Osteocyte (in vitro differentiated cells): ENCODE data around the gene TEC. TPM values are rescaled to one million over a fixed set of nuclear protein-coding genes. Genes with fewer than 3 reads are reported as not detected.

Experiments used
- DNase-seq: peaks from one replicate; pipeline ENCODE4 v3.0.0; 2021; ENCODE audit warnings: mixed read lengths; ENCODE audit not compliant: unreplicated experiment; ENCODE audit errors: extremely low spot score
- H3K27ac Mint-ChIP-seq: one replicate; pipeline ENCODE4 v1.8.0; 2021; ENCODE audit warnings: mild to moderate bottlenecking, mixed read lengths; ENCODE audit not compliant: unreplicated experiment
- H3K27me3 Mint-ChIP-seq: one replicate; pipeline ENCODE4 v1.8.0; 2021; ENCODE audit warnings: mixed read lengths; ENCODE audit not compliant: unreplicated experiment
- H3K36me3 Mint-ChIP-seq: one replicate; pipeline ENCODE4 v1.8.0; 2021; ENCODE audit warnings: mixed read lengths; ENCODE audit not compliant: unreplicated experiment
- H3K4me1 Mint-ChIP-seq: one replicate; pipeline ENCODE4 v1.8.0; 2021; ENCODE audit warnings: mixed read lengths; ENCODE audit not compliant: unreplicated experiment
- H3K4me3 Mint-ChIP-seq: one replicate; pipeline ENCODE4 v1.8.0; 2021; ENCODE audit warnings: mild to moderate bottlenecking, moderate library complexity, mixed read lengths; ENCODE audit not compliant: unreplicated experiment
- H3K9me3 Mint-ChIP-seq: one replicate; pipeline ENCODE4 v1.8.0; 2021; ENCODE audit warnings: mixed read lengths; ENCODE audit not compliant: unreplicated experiment
- CTCF ChIP-seq: fragments of 200-600 bp; sonication (generic); IDR thresholded peaks from 2 replicates; pipeline ENCODE4 v1.5.0; 2021; ENCODE audit warnings: antibody characterized with exemption, mild to moderate bottlenecking, moderate library complexity
- total RNA-seq: library from RNA; stranded (reverse); gene quantifications from 2 replicates; pipeline ENCODE4 v1.2.1, GENCODE V29; 2021

Gene TEC
- total RNA-seq, 1 donor from 2014 or later: not detected

DNA sequence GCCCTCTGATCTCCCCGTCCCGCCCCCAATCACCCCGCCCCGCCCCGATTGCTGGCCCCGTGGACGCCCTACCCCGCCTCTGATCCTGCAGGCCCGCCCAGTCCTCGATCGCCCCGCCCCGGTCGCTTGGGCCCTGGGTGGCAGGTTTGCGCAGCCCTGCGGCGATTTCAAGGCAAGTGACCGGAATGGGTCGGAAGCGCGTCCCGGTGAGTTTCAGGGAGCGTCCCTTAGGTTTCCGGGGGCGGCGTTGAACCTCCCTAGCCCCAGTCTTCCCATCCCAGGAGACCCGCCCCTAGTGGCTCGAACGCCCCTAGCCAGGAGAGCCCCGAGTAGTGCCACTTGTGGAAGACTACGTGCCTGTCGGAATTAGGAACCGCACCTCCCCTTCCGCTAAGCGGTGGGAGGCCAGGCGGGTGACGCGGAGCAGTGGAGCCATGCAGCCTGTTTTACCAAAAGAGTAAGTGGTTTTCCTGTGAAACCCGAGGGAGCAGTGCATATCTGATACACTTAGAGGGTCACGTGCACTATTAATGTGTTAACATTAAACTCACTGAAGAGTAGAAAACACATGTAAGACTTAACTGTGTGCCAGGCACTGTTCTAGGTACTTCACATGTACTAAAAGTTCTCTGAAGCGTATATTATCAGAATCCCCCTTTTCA lies 354 bp upstream of the TEC start:
- H3K9me3 Mint-ChIP-seq: no peaks in the 10 kb centered on the region
- H3K36me3 Mint-ChIP-seq: no peaks in the 10 kb centered on the region
- DNase-seq: peak; percentile 85
- no peak overlapping the region for H3K27ac Mint-ChIP-seq
- peaks cover 3% of the 10 kb centered on the region for H3K4me1 Mint-ChIP-seq
- TF ChIP-seq CTCF: peak; percentile 35
- H3K4me3 Mint-ChIP-seq: peak overlapping the region; percentile 81
- peaks cover 28% of the 10 kb centered on the region for H3K27me3 Mint-ChIP-seq

- DNase-seq: no peak
- no peak overlapping the region for H3K4me3 Mint-ChIP-seq
- H3K36me3 Mint-ChIP-seq: no peaks in the 10 kb centered on the region
- no peak for TF ChIP-seq CTCF
- no peak overlapping the region for H3K27ac Mint-ChIP-seq
- peaks cover 3% of the 10 kb centered on the region for H3K4me1 Mint-ChIP-seq
- H3K9me3 Mint-ChIP-seq: no peaks in the 10 kb centered on the region
- peaks cover 29% of the 10 kb centered on the region for H3K27me3 Mint-ChIP-seq
These were observed 2.1 kb downstream of the TEC start for GRCh38 chr4:48267574-48267973.

GRCh38 chr4:48266781-48267180 lies 2.9 kb downstream of the TEC start:
- Mint-ChIP-seq H3K4me3 (no peak overlapping the region), H3K4me1 (peaks cover 3% of the 10 kb centered on the region), H3K27ac (no peak overlapping the region), H3K36me3 (no peaks in the 10 kb centered on the region), H3K9me3 (no peaks in the 10 kb centered on the region), H3K27me3 (peaks cover 25% of the 10 kb centered on the region)
- TF ChIP-seq CTCF: no peak
- DNase-seq: no peak

DNA sequence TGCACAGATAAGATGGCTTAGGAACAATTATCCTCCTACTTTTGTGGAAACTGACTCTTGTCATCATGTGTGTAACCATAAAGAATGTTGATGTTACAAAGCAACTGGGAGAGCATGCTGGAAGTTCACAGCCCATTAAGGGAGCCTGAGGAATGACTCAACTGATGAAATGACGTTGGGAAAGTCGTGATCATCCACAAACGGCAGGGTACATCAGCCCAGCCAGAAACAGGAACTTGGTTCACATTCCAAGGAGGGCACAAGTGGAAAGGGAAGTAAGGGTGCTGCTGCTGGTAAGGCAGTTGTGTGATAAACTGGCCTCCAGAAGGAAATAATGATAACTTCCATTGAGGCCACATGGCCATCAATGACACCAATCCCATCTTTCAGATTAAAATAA lies 6.7 kb downstream of the TEC start:
- no peak for DNase-seq
- no peaks in the 10 kb centered on the region for H3K9me3 Mint-ChIP-seq
- H3K27ac Mint-ChIP-seq: no peak overlapping the region
- H3K36me3 Mint-ChIP-seq: no peaks in the 10 kb centered on the region
- no peak overlapping the region for H3K4me3 Mint-ChIP-seq
- H3K4me1 Mint-ChIP-seq: peaks cover 4% of the 10 kb centered on the region
- no peak for TF ChIP-seq CTCF
- peaks cover 33% of the 10 kb centered on the region for H3K27me3 Mint-ChIP-seq

DNA sequence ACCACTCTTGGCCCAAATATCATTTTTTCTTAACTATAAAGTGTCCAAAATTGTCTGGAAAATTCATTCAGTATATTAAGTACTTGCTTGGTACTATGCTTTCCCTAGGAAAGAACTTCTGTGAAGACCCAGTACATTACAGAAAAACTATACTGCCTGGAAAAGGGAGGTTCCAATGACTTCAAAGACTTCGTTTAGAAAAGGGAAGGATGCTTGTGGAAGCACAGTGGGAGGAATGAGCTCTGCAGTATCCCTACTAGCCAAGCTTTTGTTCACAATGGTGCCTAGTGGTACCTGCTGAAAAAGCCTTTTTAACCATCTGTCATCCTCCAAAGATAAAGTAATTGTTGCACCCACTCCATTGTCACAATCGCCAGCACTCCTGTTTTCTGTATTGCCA lies 7.2 kb downstream of the TEC start:
- Mint-ChIP-seq H3K4me1 (peaks cover 4% of the 10 kb centered on the region), H3K36me3 (no peaks in the 10 kb centered on the region), H3K27ac (no peak overlapping the region), H3K4me3 (no peak overlapping the region), H3K27me3 (peaks cover 36% of the 10 kb centered on the region), H3K9me3 (no peaks in the 10 kb centered on the region)
- no peak for DNase-seq
- TF ChIP-seq CTCF: no peak
